K562 (cell line): ENCODE measurements around the gene GPATCH4. TPM values are rescaled to one million over a fixed set of nuclear protein-coding genes. Genes with fewer than 3 reads are reported as not detected.
A peak's percentile ranks its signal among the peaks of the same experiment; 100 is the strongest.

Experiments used
- BCLAF1 ChIP-seq, 2 experiments: fragments of 450-650 bp in 1 of 2; IDR thresholded peaks; 2 replicates each; pipeline ENCODE4 v1.6.1; 2011 to 2017; ENCODE audit warnings: low read depth in 2 of 2, antibody characterized with exemption in 1 of 2, borderline replicate concordance in 1 of 2, low read length in 1 of 2, mild to moderate bottlenecking in 1 of 2, mixed read lengths in 1 of 2; ENCODE audit not compliant: control insufficient read depth in 1 of 2
- BRF1 ChIP-seq: IDR thresholded peaks from 3 replicates; pipeline ENCODE4 v1.6.1; 2011; ENCODE audit warnings: borderline replicate concordance, mild to moderate bottlenecking; ENCODE audit not compliant: insufficient read length; ENCODE audit errors: extremely low read depth
- CEBPG ChIP-seq, 3 experiments: fragments of 200-800 bp in 1 of 3; sonication (Bioruptor generic) in 1 of 3; sonication (generic) in 1 of 3; formaldehyde crosslinking in 1 of 3; IDR thresholded peaks in 2 of 3; conservative IDR thresholded peaks in 1 of 3; 2 replicates each; pipeline versions ENCODE4 v1.6.1 to v1.8.0; 2016 to 2022; ENCODE audit warnings: missing compliant biosample characterization in 2 of 3, missing genetic modification characterization in 2 of 3, mild to moderate bottlenecking in 1 of 3, missing genetic modification reagents in 1 of 3
- COPS2 ChIP-seq: fragments of 450-650 bp; conservative IDR thresholded peaks from 2 replicates; pipeline ENCODE4 v1.6.1; 2016; ENCODE audit warnings: mild to moderate bottlenecking, moderate library complexity
- MTA1 ChIP-seq: fragments of 450-650 bp; IDR thresholded peaks from 2 replicates; pipeline ENCODE4 v1.6.1; 2017; ENCODE audit warnings: borderline replicate concordance
- MYBL2 ChIP-seq, 2 experiments: fragments of 450-650 bp in 1 of 2; sonication (generic) in 1 of 2; formaldehyde crosslinking in 1 of 2; IDR thresholded peaks; 2 replicates each; pipeline versions ENCODE4 v1.6.1 to v1.8.1; 2017 to 2022; ENCODE audit warnings: borderline replicate concordance in 1 of 2, inconsistent platforms in 1 of 2, low read depth in 1 of 2, mild to moderate bottlenecking in 1 of 2, missing genetic modification reagents in 1 of 2, moderate library complexity in 1 of 2
- MYNN ChIP-seq, 2 experiments: sonication (generic); formaldehyde crosslinking in 1 of 2; IDR thresholded peaks; 2 replicates each; pipeline versions ENCODE4 v1.5.0 to v1.6.1; 2016 to 2020; ENCODE audit warnings: antibody characterized with exemption in 1 of 2, missing genetic modification reagents in 1 of 2
- NKRF ChIP-seq: fragments of 450-650 bp; IDR thresholded peaks from 2 replicates; pipeline ENCODE4 v1.6.1; 2016; ENCODE audit warnings: borderline replicate concordance
- PHF20 ChIP-seq: fragments of 450-650 bp; IDR thresholded peaks from 2 replicates; pipeline ENCODE4 v1.6.1; 2018; ENCODE audit not compliant: partially characterized antibody
- PRPF4 ChIP-seq: fragments of 200-400 bp; formaldehyde crosslinking; IDR thresholded peaks from one replicate; pipeline ENCODE4 v1.6.1; 2017; ENCODE audit warnings: low read length, low read depth, mild to moderate bottlenecking; ENCODE audit not compliant: insufficient read depth, poor library complexity, severe bottlenecking
- TAF9B ChIP-seq: fragments of 450-650 bp; IDR thresholded peaks from 2 replicates; pipeline ENCODE4 v1.6.1; 2018; ENCODE audit warnings: mild to moderate bottlenecking; ENCODE audit not compliant: partially characterized antibody
- TGIF2 ChIP-seq: sonication (generic); formaldehyde crosslinking; IDR thresholded peaks from 2 replicates; pipeline ENCODE4 v1.8.1; 2022; ENCODE audit warnings: mild to moderate bottlenecking, missing genetic modification reagents, moderate library complexity
- U2AF1 ChIP-seq: fragments of 200-400 bp; formaldehyde crosslinking; optimal IDR thresholded peaks from 2 replicates; pipeline ENCODE3; 2017; ENCODE audit warnings: mild to moderate bottlenecking, low read depth, low read length, moderate library complexity
- ZNF324 ChIP-seq: fragments of 250-450 bp; sonication (Bioruptor Pico); IDR thresholded peaks from 2 replicates; pipeline ENCODE4 v1.4.0; 2020; ENCODE audit warnings: mild to moderate bottlenecking
- polyA plus RNA-seq, 8 experiments: library from polyadenylated mRNA; depleted of rRNA in 4 of 8; stranded (reverse) in 5 of 8; unstranded in 3 of 8; fragments of >200 nt; fragmentation: Nextera tagmentation in 2 of 8; fragmentation: Illumina TruSeq in 1 of 8; extraction: Ambion mirVana in 2 of 8; extraction: Trizol in 1 of 8; gene quantifications; 2 replicates each; pipeline versions ENCODE4 v1.2.1 to v1.2.3, GENCODE V29; 2011 to 2014; ENCODE audit warnings: inconsistent platforms in 1 of 8, missing spikeins in 1 of 8
- total RNA-seq, 7 experiments: library from RNA; depleted of rRNA in 6 of 7; stranded (reverse); fragments of >200 nt in 6 of 7; fragmentation: Illumina TruSeq in 2 of 7; extraction: Trizol in 2 of 7; gene quantifications; 2 replicates each; pipeline versions ENCODE4 v1.2.1 to v1.2.3, GENCODE V29; 2011 to 2021; ENCODE audit warnings: low replicate concordance in 1 of 7

GPATCH4 gene
- total and polyA plus RNA-seq, 9 of the 15 experiments (the other 6 are each of a cell fraction or from before 2014, with no cell fraction given): 43.7 to 105 (median 76.5) TPM

GRCh38 chr1:156623946-156624813, 22.9 kb upstream of the GPATCH4 start (continued):
- TF ChIP-seq BCLAF1 (IDR thresholded peaks at IDR 0.05; ENCODE audit: borderline replicate concordance in 1 of 2, control insufficient read depth in 1 of 2, low read depth in 2 of 2, low read length in 1 of 2) (no peak), CEBPG (CRISPR knock-in tag; IDR thresholded peaks at IDR 0.05) (no peak), CEBPG (tag; conservative IDR thresholded peaks at IDR 0.05 in 1 of 2, IDR thresholded peaks at IDR 0.05 in 1 of 2) (no peak), BRF1 (no peak), MYNN (IDR thresholded peaks at IDR 0.05) (no peak; the same call in 1 of the 2 replicates), MYNN (CRISPR knock-in tag; IDR thresholded peaks at IDR 0.05) (no peak), MTA1 (peak; percentile 94), ZNF324 (no peak), PHF20 (peak; percentile 83), MYBL2 (IDR thresholded peaks at IDR 0.05; ENCODE audit: low read depth) (no peak), MYBL2 (CRISPR knock-in tag; IDR thresholded peaks at IDR 0.05; ENCODE audit: borderline replicate concordance) (no peak), U2AF1 (no peak), NKRF (no peak), PRPF4 (no peak), COPS2 (no peak), TGIF2 (no peak), TAF9B (no peak)
